GM19328 (cell line): ENCODE measurements around the gene ELOVL5.
"Not testable (repeated sequence)": the region's sequence is repeated elsewhere in the genome, so short reads cannot be mapped to it uniquely, and the experiment has no call there.

Experiments used
- ATAC-seq: cut with Tn5 transposase; IDR thresholded peaks from one replicate; pipeline ENCODE4 v1.9.1; 2021; ENCODE audit warnings: mild to moderate bottlenecking, moderate library complexity; ENCODE audit not compliant: unreplicated experiment

ELOVL5 gene

GRCh38 chr6:53306217-53306616, 42.5 kb downstream of the ELOVL5 start:
- not testable (repeated sequence) for ATAC-seq

- not testable (repeated sequence) for ATAC-seq
These were observed 43.2 kb downstream of the ELOVL5 start for GRCh38 chr6:53305506-53306005.

GRCh38 chr6:53304953-53305352, 43.8 kb downstream of the ELOVL5 start:
- ATAC-seq: not testable (repeated sequence)

GRCh38 chr6:53302678-53303360, 45.9 kb downstream of the ELOVL5 start:
- no peak for ATAC-seq

DNA sequence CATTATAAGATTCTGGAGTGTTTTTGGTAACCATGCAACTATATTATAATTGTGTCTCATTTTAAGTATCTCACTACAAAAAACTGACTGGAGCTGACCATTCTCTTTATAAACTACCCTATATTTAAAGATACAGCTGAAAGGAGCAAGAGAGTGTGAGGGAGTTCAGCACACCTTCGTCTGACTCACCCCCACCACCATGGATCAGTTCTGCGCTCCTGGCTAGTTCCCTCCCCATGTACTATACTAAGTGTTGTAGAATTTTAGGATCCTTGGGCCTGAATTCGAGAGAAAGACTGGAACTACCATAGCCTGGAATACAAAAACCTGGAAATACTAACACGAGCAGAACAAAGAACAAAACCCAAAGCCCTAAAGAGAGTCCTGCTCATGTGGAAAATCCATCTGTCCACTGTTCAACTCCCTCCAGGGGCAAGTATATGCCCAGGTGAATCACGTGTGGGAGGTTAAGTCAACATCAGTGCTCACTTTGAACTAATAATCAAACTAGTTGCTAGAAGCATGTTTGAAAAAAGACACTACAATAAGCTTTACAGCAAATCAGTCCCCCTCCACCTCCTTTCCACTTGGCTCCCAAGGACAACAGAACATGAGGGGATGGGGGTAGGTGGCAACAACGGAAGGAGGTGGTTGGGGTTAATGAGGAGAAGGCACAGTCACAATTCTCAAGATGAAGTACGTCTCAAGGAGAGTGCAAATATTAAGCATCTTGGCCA, 46.8 kb downstream of the ELOVL5 start:
- ATAC-seq: no peak

GRCh38 chr6:53300656-53301551, 47.8 kb downstream of the ELOVL5 start:
- no peak for ATAC-seq

- ATAC-seq: no peak
These were observed 49.3 kb downstream of the ELOVL5 start for GRCh38 chr6:53299331-53300005.

- ATAC-seq: no peak
These were observed 51.7 kb downstream of the ELOVL5 start for GRCh38 chr6:53297004-53297403.

DNA sequence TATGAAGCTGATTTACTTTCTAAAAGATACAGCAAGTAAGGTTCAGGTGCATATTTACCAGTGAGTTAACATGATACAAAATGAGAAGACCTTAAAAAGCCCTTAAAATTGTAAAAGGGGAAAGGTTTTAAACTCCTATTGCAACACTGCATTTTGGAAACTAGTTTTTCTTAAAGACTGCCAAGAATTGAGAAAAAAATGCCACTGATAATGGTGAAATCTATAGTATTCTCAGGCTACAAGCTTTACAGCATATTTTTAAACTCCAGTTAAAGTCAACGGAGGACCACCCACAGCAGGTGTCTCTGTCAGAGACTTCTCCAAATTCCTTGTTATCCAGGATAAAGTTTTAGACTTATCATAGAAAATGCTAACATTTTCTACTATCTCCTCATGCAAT, 53.6 kb downstream of the ELOVL5 start:
- ATAC-seq: no peak

DNA sequence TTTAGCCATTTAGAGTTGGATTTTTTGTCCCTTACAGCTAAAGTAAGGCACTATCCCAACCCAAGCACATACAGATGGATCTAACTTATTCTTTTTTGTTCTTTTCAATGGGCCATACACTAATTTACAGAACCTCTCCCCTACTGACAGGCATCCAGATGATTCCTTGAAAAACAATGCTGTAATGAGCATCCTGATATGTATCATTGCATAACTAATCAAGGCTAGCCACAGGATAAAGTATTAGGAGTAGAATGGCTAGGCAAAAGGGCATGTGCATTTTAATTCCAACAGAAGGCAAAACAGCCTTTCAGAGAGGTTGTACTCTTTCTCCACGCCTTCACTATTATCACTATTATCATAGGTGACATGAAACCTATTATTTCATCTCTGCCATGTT, 54.1 kb downstream of the ELOVL5 start:
- no peak for ATAC-seq

DNA sequence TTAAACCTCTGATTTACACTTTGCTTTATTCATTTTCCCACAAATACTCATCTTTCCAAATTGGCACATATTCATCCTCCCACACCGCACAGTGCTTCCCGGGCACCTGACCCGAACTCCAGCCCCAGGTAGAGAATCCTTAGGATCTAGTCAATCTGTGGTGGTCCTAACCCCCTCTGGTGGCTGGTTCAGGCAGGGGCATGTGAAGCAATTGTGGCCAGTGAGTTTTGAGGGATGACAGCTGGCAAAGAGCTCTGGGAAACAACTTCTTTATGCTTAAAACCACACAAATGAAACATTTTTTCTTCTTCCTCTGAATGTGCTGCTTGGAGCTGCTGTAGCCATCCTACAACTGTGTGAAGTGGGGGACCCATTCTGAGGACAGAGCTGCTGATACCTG, 54.7 kb downstream of the ELOVL5 start:
- ATAC-seq: no peak

- ATAC-seq: no peak
These were observed 55.1 kb downstream of the ELOVL5 start for GRCh38 chr6:53293691-53294090.

DNA sequence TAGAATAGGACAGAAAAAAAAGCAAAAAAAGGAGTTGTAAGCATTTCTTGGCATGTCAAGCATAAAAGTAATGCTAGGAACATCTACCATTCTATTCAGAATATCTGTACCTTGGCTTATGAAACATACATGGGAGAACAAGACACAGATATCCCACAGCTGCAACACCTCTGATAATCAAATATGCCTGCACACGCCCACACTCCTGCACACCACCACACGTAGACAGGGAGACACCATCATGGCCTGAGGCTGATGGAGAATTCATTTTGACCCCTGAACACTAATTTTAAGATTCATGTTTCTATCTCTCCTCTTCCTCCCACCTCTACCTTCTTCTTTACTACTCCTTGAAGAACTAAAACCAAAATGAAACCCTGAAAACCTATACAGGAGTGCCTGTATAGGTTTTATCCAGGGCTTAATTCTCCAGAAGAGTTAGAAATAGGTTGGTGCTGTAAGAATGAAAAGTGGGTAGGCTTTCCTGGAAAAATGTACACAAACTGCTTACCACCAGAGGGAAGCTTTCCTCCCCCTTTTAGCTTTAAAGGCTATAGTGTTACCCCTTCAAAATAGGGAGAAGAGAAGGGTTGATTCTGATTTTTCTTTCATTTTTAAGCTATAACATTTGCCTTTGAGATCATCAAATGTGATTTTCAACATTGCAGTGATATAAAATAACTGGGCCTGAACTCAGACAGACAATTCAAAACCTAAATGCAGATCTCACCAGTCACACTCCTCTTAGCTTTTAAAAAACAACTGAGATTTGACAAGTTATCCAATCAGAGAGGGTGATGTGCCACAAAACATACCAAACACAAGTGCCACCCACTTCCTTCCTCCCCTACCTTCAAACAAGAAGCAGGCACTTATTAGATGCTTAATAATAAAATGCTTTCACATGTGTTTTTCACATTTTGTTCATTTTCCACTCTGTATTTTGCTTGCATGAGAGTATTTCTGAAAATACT, 57.9 kb downstream of the ELOVL5 start:
- ATAC-seq: no peak

GRCh38 chr6:53287336-53288225, 61.2 kb downstream of the ELOVL5 start:
- no peak for ATAC-seq

DNA sequence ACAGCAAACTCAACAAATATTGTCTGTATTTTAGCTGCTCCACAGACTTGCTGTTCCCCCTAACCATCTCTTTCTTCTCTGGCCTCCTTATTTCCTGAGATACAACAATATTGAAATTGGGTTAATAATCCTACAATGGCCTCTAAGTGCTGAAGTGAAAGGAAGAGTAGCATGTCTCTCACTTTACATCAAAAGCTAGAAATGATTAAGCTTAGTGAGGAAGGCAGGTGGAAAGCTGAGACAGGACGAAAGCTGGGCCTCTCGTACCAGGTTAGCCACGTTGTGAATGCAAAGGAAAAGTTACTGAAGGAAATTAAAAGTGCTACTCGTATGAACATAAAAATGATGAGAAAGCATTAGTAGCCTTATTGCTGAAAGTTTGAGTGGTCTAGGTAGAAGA, 63.8 kb downstream of the ELOVL5 start:
- no peak for ATAC-seq

GRCh38 chr6:53282741-53283140, 66.0 kb downstream of the ELOVL5 start:
- ATAC-seq: no peak

DNA sequence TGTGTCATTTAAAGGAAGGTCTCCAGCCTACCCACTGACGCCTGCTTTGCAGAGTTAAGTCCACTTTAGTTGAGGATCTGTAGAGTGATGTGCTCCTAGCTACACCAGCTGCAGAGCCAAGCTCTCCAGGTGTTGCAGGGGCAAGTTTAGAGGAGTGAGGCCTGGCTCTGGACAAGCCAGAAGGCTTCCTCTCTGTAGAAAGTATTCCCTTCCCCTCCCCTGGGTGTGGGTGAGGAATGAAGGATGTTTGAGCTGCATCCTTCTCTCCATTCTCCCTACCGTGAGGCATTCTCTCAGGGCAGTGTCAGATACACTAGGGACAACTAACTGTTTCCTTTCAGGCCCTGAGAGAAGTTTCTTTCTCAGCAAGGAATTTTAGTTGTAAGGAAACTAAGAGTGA, 66.5 kb downstream of the ELOVL5 start:
- ATAC-seq: no peak

- no peak for ATAC-seq
These were observed 67.1 kb downstream of the ELOVL5 start for GRCh38 chr6:53281518-53282215.
